Activated gamma-delta T cell treated with anti-CD3 and anti-CD28 coated beads, Interleukin-2, amount 50 U/mL, for 16 hours (primary cell): ENCODE measurements around the gene CCDC70.
A peak's percentile ranks its signal among the peaks of the same experiment; 100 is the strongest.

Experiments used
- DNase-seq: peaks from one replicate; pipeline ENCODE4 v3.0.0-alpha.2; 2020; ENCODE audit warnings: low read depth

The CCDC70 gene

GRCh38 chr13:51829568-51829899, 32.2 kb upstream of the CCDC70 start:
- no peak for DNase-seq

GRCh38 chr13:51831519-51831918, 30.2 kb upstream of the CCDC70 start:
- DNase-seq: no peak

- DNase-seq: peak; percentile 31
Observed at GRCh38 chr13:51832471-51833152, 29.2 kb upstream of the CCDC70 start.

GRCh38 chr13:51833980-51834379, 27.8 kb upstream of the CCDC70 start:
- DNase-seq: no peak

GRCh38 chr13:51834581-51835171, 27.1 kb upstream of the CCDC70 start:
- DNase-seq: no peak

- DNase-seq: no peak
Observed at GRCh38 chr13:51837016-51837415, 24.8 kb upstream of the CCDC70 start.

- DNase-seq: no peak
Observed at GRCh38 chr13:51838240-51838846, 23.4 kb upstream of the CCDC70 start.

GRCh38 chr13:51839711-51840540, 21.8 kb upstream of the CCDC70 start:
- no peak for DNase-seq

GRCh38 chr13:51840917-51841316, 20.9 kb upstream of the CCDC70 start:
- no peak for DNase-seq

- no peak for DNase-seq
Observed at GRCh38 chr13:51841732-51842131, 20.0 kb upstream of the CCDC70 start.

- DNase-seq: no peak
Observed at GRCh38 chr13:51843529-51843928, 18.2 kb upstream of the CCDC70 start.

- no peak for DNase-seq
Observed at GRCh38 chr13:51844862-51845573, 16.8 kb upstream of the CCDC70 start, which contains the start of gene TMEM272. Gene TMEM272 (minus strand): TSS chr13:51845177. CDS start chr13:51838530, 6,647 bp downstream.

GRCh38 chr13:51845574-51846318, 16.0 kb upstream of the CCDC70 start:
- no peak for DNase-seq

- DNase-seq: no peak
Observed at GRCh38 chr13:51846756-51847155, 15.0 kb upstream of the CCDC70 start.

- no peak for DNase-seq
Observed at GRCh38 chr13:51848674-51849073, 13.1 kb upstream of the CCDC70 start.

GRCh38 chr13:51849145-51850101, 12.3 kb upstream of the CCDC70 start:
- DNase-seq: no peak

GRCh38 chr13:51856027-51856736, 5.6 kb upstream of the CCDC70 start:
- DNase-seq: no peak

- DNase-seq: no peak
Observed at GRCh38 chr13:51856998-51857397, 4.8 kb upstream of the CCDC70 start.

- DNase-seq: no peak
Observed at GRCh38 chr13:51858433-51859247, 3.1 kb upstream of the CCDC70 start.
